Stimulated activated naive B cell treated with anti-CD40 and anti-IgM and Interleukin-4, amounts not matched to agents 10 μg/mL and 1 μg/mL and 100 μg/mL, for 72 hours (primary cell): ENCODE measurements around the gene EXOC3L4.

ENCODE experiments used
- ATAC-seq, 2 donors: fragments of 150-1000 bp; cut with Tn5 transposase; replicated peaks; 2 replicates each; pipeline ENCODE4 v1.10.0; 2021; ENCODE audit warnings: moderate library complexity in 1 of 2
- DNase-seq: peaks from one replicate; pipeline ENCODE4 v3.0.0; 2021
- H3K27ac Mint-ChIP-seq: one replicate; pipeline ENCODE4 v1.8.0; 2022; ENCODE audit warnings: mild to moderate bottlenecking, mixed read lengths
- H3K27me3 Mint-ChIP-seq, 2 donors: one replicate each; pipeline ENCODE4 v1.8.0; 2022; ENCODE audit warnings: mixed read lengths in 2 of 2
- H3K36me3 Mint-ChIP-seq, 2 donors: one replicate each; pipeline ENCODE4 v1.8.0; 2022; ENCODE audit warnings: mixed read lengths in 2 of 2, mild to moderate bottlenecking in 1 of 2
- H3K4me1 Mint-ChIP-seq, 2 donors: one replicate each; pipeline ENCODE4 v1.8.0; 2022; ENCODE audit warnings: mixed read lengths in 2 of 2, mild to moderate bottlenecking in 1 of 2
- H3K4me3 Mint-ChIP-seq, 2 donors: one replicate each; pipeline ENCODE4 v1.8.0; 2022; ENCODE audit warnings: mild to moderate bottlenecking in 2 of 2, mixed read lengths in 2 of 2, moderate library complexity in 1 of 2
- H3K9me3 Mint-ChIP-seq, 2 donors: one replicate each; pipeline ENCODE4 v1.8.0; 2022; ENCODE audit warnings: mixed read lengths in 2 of 2, mild to moderate bottlenecking in 1 of 2

EXOC3L4 gene

DNA sequence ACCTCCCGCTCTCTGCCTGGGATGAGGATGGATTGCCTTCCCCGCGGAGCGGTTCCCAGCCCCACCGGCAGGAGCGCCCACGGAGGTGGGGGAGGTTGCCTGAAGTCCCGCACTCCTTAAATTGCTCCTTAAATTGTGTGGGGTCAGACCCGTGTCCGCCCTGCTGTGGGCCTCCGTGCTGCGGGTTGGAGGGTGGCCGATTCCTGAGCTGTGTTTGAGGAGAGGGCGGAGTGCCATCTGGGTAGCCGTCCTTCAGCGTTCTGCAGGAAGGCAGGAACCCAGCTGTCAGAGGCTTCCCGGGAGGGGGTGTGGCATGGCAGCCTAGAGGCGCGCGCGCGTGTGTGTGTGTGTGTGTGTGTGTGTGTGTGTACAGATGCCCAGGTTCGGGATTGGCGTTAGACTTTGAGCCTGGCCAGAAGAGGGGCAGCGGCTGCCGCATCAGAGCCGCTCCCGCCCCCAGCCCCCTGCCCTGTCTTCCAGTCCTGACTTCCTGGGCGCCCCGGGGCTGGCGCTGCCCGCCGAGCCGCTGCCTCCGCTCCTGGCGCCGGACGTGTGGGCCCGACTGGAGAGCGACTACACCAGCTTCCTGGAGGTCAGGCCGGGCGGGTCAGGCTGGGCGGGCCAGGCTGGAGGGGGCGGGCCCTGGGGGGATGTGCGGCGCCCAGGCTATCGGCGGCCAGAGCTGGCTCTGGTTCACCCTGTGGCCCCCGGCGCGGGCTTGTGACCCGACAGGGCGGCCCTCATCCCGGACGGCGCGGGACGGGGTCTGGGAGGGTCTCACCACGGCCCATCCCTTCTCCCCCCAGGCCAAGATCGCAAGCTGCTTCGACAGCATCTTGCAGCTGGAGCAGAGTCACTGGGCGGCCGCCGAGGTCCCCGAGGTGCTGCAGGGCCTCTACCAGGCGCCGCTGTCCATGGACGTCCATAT lies 9.2 kb downstream of the EXOC3L4 start:
- H3K4me3 Mint-ChIP-seq, result peak overlapping the region; percentile 32 to 58
- peaks cover 19 to 47% of the 10 kb centered on the region in 2 donors for H3K4me1 Mint-ChIP-seq
- ATAC-seq, result no peak
- H3K36me3 Mint-ChIP-seq, result no peaks in the 10 kb centered on the region
- DNase-seq, result no peak
- H3K9me3 Mint-ChIP-seq, result no peaks in the 10 kb centered on the region
- H3K27me3 Mint-ChIP-seq, result peaks cover 41 to 72% of the 10 kb centered on the region in 2 donors
- H3K27ac Mint-ChIP-seq, result peak overlapping the region; percentile 20

- Mint-ChIP-seq H3K4me1 (peaks cover 22 to 50% of the 10 kb centered on the region in 2 donors), H3K27me3 (peaks cover 41 to 74% of the 10 kb centered on the region in 2 donors), H3K9me3 (no peaks in the 10 kb centered on the region), H3K27ac (no peak overlapping the region), H3K4me3 (no peak overlapping the region), H3K36me3 (no peaks in the 10 kb centered on the region)
- ATAC-seq, result no peak
- DNase-seq, result no peak
Observed at GRCh38 chr14:103104389-103104653, 9.8 kb downstream of the EXOC3L4 start.

- Mint-ChIP-seq H3K27ac (peak overlapping the region; percentile 7), H3K9me3 (no peaks in the 10 kb centered on the region), H3K27me3 (peaks cover 41 to 77% of the 10 kb centered on the region in 2 donors), H3K4me3 (peak overlapping the region in 1 of 2 donors; percentile 1), H3K4me1 (peaks cover 25 to 53% of the 10 kb centered on the region in 2 donors), H3K36me3 (no peaks in the 10 kb centered on the region)
- ATAC-seq, result peak; percentile 86 to 89
- DNase-seq, result peak; percentile 54
Observed at GRCh38 chr14:103104654-103105452, 10.3 kb downstream of the EXOC3L4 start.

- H3K9me3 Mint-ChIP-seq, result no peaks in the 10 kb centered on the region
- H3K4me3 Mint-ChIP-seq, result no peak overlapping the region
- H3K27ac Mint-ChIP-seq, result no peak overlapping the region
- peak; percentile 28 to 33 for ATAC-seq
- DNase-seq, result no peak
- H3K27me3 Mint-ChIP-seq, result peaks cover 43 to 80% of the 10 kb centered on the region in 2 donors
- no peaks in the 10 kb centered on the region for H3K36me3 Mint-ChIP-seq
- H3K4me1 Mint-ChIP-seq, result peaks cover 26 to 50% of the 10 kb centered on the region in 2 donors
Observed at GRCh38 chr14:103105580-103106150, 11.1 kb downstream of the EXOC3L4 start.

GRCh38 chr14:103107455-103107854 lies 12.9 kb downstream of the EXOC3L4 start:
- no peaks in the 10 kb centered on the region for H3K9me3 Mint-ChIP-seq
- H3K4me1 Mint-ChIP-seq, result peaks cover 36 to 62% of the 10 kb centered on the region in 2 donors
- no peak overlapping the region for H3K27ac Mint-ChIP-seq
- no peaks in the 10 kb centered on the region for H3K36me3 Mint-ChIP-seq
- no peak overlapping the region for H3K4me3 Mint-ChIP-seq
- no peak for ATAC-seq
- no peak for DNase-seq
- H3K27me3 Mint-ChIP-seq, result peaks cover 39 to 73% of the 10 kb centered on the region in 2 donors

- no peak for DNase-seq
- H3K36me3 Mint-ChIP-seq, result no peaks in the 10 kb centered on the region
- no peak for ATAC-seq
- no peak overlapping the region for H3K4me3 Mint-ChIP-seq
- H3K27ac Mint-ChIP-seq, result no peak overlapping the region
- no peaks in the 10 kb centered on the region for H3K9me3 Mint-ChIP-seq
- peaks cover 33 to 70% of the 10 kb centered on the region in 2 donors for H3K27me3 Mint-ChIP-seq
- H3K4me1 Mint-ChIP-seq, result peaks cover 40 to 62% of the 10 kb centered on the region in 2 donors
Observed at GRCh38 chr14:103107941-103108748, 13.6 kb downstream of the EXOC3L4 start.

GRCh38 chr14:103108749-103109207 lies 14.3 kb downstream of the EXOC3L4 start:
- Mint-ChIP-seq H3K4me1 (peaks cover 37 to 57% of the 10 kb centered on the region in 2 donors), H3K4me3 (no peak overlapping the region), H3K27ac (no peak overlapping the region), H3K9me3 (no peaks in the 10 kb centered on the region), H3K36me3 (no peaks in the 10 kb centered on the region), H3K27me3 (peaks cover 27 to 65% of the 10 kb centered on the region in 2 donors)
- DNase-seq, result no peak
- ATAC-seq, result peak; percentile 25 to 51

- DNase-seq (no peak), ATAC-seq (no peak)
- no peaks in the 10 kb centered on the region for H3K36me3 Mint-ChIP-seq
- H3K27me3 Mint-ChIP-seq, result peaks cover 25 to 57% of the 10 kb centered on the region in 2 donors
- peaks cover 36 to 54% of the 10 kb centered on the region in 2 donors for H3K4me1 Mint-ChIP-seq
- H3K4me3 Mint-ChIP-seq, result no peak overlapping the region
- H3K9me3 Mint-ChIP-seq, result no peaks in the 10 kb centered on the region
- no peak overlapping the region for H3K27ac Mint-ChIP-seq
Observed at GRCh38 chr14:103109535-103110441, 15.3 kb downstream of the EXOC3L4 start.

DNA sequence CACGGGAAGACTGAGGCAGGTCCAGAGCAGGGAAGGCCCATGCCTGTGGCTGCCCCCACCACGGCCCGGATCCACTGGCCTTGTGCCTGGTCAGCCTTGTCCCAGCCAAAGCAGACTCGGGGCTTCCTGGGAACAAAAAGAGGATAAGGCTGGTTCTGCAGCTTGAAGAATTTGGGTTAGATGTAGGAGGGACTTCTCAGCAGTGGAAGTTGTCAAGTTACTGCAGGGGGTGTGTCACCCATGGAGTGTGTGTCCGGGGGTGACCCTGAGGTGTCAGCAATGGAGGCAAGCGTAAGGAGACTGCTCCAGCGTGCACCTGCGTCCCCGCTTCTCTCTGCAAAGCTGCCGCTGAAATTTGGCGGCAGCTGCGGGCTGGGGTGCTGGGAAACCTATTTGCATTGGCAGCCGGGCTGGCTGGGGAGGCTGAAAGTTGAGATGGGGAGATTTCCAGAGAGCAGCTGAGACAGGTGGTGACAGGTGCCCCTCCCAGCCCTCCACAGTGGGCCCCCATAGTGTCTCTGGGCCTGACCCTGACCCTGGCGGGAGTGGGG lies 16.2 kb downstream of the EXOC3L4 start:
- Mint-ChIP-seq H3K4me3 (no peak overlapping the region), H3K27me3 (peaks cover 16 to 48% of the 10 kb centered on the region in 2 donors), H3K27ac (peak overlapping the region; percentile 40), H3K36me3 (no peaks in the 10 kb centered on the region), H3K4me1 (peaks cover 35 to 52% of the 10 kb centered on the region in 2 donors), H3K9me3 (no peaks in the 10 kb centered on the region)
- no peak for DNase-seq
- no peak for ATAC-seq

DNA sequence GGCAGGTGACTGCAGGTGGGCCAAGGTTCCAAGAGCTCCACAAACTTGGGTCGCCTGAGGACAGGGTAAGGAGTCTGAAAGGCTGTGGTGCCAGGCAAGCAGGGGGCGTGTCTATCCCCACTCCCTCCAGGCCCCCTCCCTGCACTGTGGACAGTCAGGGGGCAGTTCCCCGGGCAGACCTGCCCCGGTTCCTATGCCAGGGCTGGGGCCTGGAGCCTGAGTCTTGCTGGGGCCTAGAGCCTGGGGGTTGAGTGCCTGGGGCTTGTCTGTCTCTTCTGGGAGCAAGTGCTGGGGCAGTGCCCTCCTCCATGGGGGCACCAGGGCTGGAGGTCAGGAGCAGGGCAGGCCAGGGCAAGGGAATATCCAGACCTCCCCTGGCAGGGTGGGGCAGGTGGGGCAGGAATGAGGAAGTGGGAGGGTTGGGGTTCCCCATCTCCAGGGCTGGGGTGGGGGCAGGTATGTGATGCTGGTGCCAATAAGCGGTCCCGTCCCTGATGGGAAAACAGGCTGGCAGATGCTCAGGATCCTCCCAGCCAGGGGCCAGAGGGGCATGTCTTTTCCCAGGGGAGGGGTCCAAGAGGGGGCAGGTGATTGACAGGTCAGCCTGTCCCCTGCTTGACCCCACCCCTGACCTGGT lies 16.8 kb downstream of the EXOC3L4 start:
- H3K4me3 Mint-ChIP-seq, result no peak overlapping the region
- H3K27me3 Mint-ChIP-seq, result peaks cover 14 to 42% of the 10 kb centered on the region in 2 donors
- peak overlapping the region; percentile 40 for H3K27ac Mint-ChIP-seq
- DNase-seq, result no peak
- H3K4me1 Mint-ChIP-seq, result peaks cover 39 to 51% of the 10 kb centered on the region in 2 donors
- H3K36me3 Mint-ChIP-seq, result no peaks in the 10 kb centered on the region
- peak; percentile 50 to 60 for ATAC-seq
- H3K9me3 Mint-ChIP-seq, result no peaks in the 10 kb centered on the region

- H3K4me1 Mint-ChIP-seq, result peaks cover 39 to 51% of the 10 kb centered on the region in 2 donors
- H3K9me3 Mint-ChIP-seq, result no peaks in the 10 kb centered on the region
- no peaks in the 10 kb centered on the region for H3K36me3 Mint-ChIP-seq
- H3K27ac Mint-ChIP-seq, result no peak overlapping the region
- no peak for ATAC-seq
- H3K27me3 Mint-ChIP-seq, result peaks cover 6 to 29% of the 10 kb centered on the region in 2 donors
- DNase-seq, result no peak
- H3K4me3 Mint-ChIP-seq, result no peak overlapping the region
Observed at GRCh38 chr14:103112400-103113243, 18.1 kb downstream of the EXOC3L4 start.

DNA sequence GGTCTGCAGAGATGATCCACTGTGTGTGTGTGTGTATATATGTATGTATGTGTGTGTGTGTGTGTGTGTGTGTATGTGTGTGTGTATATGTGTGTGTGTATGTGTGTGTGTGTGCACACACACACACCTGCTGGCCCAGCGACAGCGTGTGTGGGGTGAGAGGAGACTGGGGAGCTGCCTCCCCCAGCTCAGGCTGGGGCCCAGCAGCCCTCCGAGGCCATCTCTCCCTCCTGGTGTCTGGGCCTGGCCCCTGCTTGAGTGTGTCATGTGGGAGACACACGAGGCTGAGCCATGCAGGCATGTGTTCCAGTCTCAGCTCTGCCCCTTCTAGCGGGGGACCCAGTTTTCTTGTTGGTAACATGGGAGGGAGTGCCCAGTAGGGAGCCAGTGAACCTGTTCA lies 18.8 kb downstream of the EXOC3L4 start:
- no peak for ATAC-seq
- Mint-ChIP-seq H3K36me3 (no peaks in the 10 kb centered on the region), H3K27me3 (peaks cover 5 to 22% of the 10 kb centered on the region in 2 donors), H3K4me3 (no peak overlapping the region), H3K27ac (no peak overlapping the region), H3K9me3 (no peaks in the 10 kb centered on the region), H3K4me1 (peaks cover 39 to 51% of the 10 kb centered on the region in 2 donors)
- DNase-seq, result no peak
